ENCODE results near the gene DOCK3. TPM values are rescaled to one million over a fixed set of nuclear protein-coding genes. Genes with fewer than 3 reads are reported as not detected.

The DOCK3 gene
- total RNA-seq, 2 experiments from 2014 or later: 0.93 to 1.1 TPM

DNA sequence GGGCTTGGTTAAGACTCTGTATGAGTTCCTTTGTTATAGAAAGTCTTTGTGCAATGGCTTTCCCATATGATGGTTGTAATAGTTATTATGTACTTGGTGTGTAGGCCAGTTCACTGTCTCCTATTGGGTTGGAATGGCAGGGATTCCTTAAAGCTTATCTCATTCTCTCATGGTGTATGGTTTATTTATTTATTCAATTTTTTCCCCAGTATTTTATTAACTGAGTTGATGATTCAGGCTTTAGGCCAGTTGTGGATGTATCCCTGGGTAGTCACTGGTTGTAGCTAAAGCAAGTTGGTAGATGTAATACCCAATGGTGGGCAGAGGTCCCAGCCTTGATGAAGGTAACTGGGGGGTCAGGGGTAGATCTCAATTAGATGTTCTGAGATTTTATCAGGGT, 349.4 kb downstream of the DOCK3 start:
- Histone ChIP-seq H3K36me3 (ENCODE audit: insufficient read depth, low read length) (no peaks in the 10 kb centered on the region), H3K27me3 (ENCODE audit: control insufficient read depth in 1 of 2, insufficient read depth in 2 of 2, low read length in 2 of 2) (no peaks in the 10 kb centered on the region), H3K4me3 (ENCODE audit: low read length) (no peak overlapping the region), H3K9me3 (ENCODE audit: control insufficient read depth in 1 of 2, insufficient read depth in 1 of 2, low read length in 2 of 2) (no peaks in the 10 kb centered on the region), H3K4me1 (ENCODE audit: insufficient read depth, low read length) (peaks cover 25% of the 10 kb centered on the region), H3K27ac (ENCODE audit: low read depth in 1 of 2, low read length in 2 of 2) (peak overlapping the region; percentile 69)
- ChIA-PET POLR2A (interaction anchor here (0.7 to 2.9 kb wide), 4 partner anchors 10 to 361 kb away, joined by 5 to 15 read pairs (median 10); partner anchors contain the start of gene MANF), CTCF (interaction anchor here (1.3 kb wide), 1 partner anchor 21 kb away, joined by 3 read pairs; no protein-coding TSS in a partner anchor)
- H3K27ac Mint-ChIP-seq: peak overlapping the region; percentile 95
- peak in 1 of 14 experiments; percentile 5 for DNase-seq
- intact Hi-C loops (cut with DNase I, micrococcal nuclease): loop anchor here (5.0 to 10.0 kb wide), 3 partner anchors 49 to 409 kb away; partner anchors contain the start of genes CISH (in 1 of the 2) and MAPKAPK3 (in 1 of the 2)
- H3K4me3 Mint-ChIP-seq: no peak overlapping the region
- H3K9me3 Mint-ChIP-seq: peaks cover 11% of the 10 kb centered on the region
- peaks cover 65% of the 10 kb centered on the region for H3K4me1 Mint-ChIP-seq (ENCODE audit: low read depth)
- no peak for TF ChIP-seq CTCF (IDR thresholded peaks at IDR 0.05)
- ATAC-seq (ENCODE audit: poor library complexity): no peak
- H3K36me3 Mint-ChIP-seq (ENCODE audit: low read depth): peaks cover 23% of the 10 kb centered on the region
- no peaks in the 10 kb centered on the region for H3K27me3 Mint-ChIP-seq

- no peak for TF ChIP-seq CTCF (IDR thresholded peaks at IDR 0.05)
- ChIA-PET CTCF (interaction anchor here (1.3 kb wide), 1 partner anchor 20 kb away, joined by 3 read pairs; no protein-coding TSS in a partner anchor), POLR2A (interaction anchor here (0.6 to 2.9 kb wide), 18 partner anchors 9 to 475 kb away, joined by 3 to 15 read pairs (median 3); partner anchors contain the start of genes DCAF1, HEMK1, MANF and MAPKAPK3)
These were observed 350.3 kb downstream of the DOCK3 start for GRCh38 chr3:51024765-51025632.

GRCh38 chr3:51031666-51032065, 356.9 kb downstream of the DOCK3 start:
- H3K27ac Mint-ChIP-seq: no peak overlapping the region
- no peak overlapping the region for H3K4me3 ChIP-seq (ENCODE audit: low read length)
- ATAC-seq (ENCODE audit: poor library complexity) (no peak), DNase-seq (no peak)
- H3K27ac ChIP-seq (ENCODE audit: low read depth in 1 of 2, low read length in 2 of 2): no peak overlapping the region
- H3K36me3 Mint-ChIP-seq (ENCODE audit: low read depth): peaks cover 13% of the 10 kb centered on the region
- H3K4me1 ChIP-seq (ENCODE audit: insufficient read depth, low read length): peaks cover 8% of the 10 kb centered on the region
- H3K36me3 ChIP-seq (ENCODE audit: insufficient read depth, low read length): no peaks in the 10 kb centered on the region
- H3K4me1 Mint-ChIP-seq (ENCODE audit: low read depth): peaks cover 34% of the 10 kb centered on the region
- H3K27me3 Mint-ChIP-seq: no peaks in the 10 kb centered on the region
- ChIA-PET CTCF (interaction anchor here (0.6 kb wide), 1 partner anchor 37 kb away, joined by 3 read pairs; no protein-coding TSS in a partner anchor), POLR2A (no interaction called here)
- peaks cover 11% of the 10 kb centered on the region for H3K9me3 Mint-ChIP-seq
- no peak overlapping the region for H3K4me3 Mint-ChIP-seq
- H3K9me3 ChIP-seq (ENCODE audit: control insufficient read depth in 1 of 2, insufficient read depth in 1 of 2, low read length in 2 of 2): peaks cover 4 to 6% of the 10 kb centered on the region in 2 experiments
- TF ChIP-seq CTCF (IDR thresholded peaks at IDR 0.05): no peak
- intact Hi-C loops (cut with DNase I, micrococcal nuclease): no loop called here
- no peaks in the 10 kb centered on the region for H3K27me3 ChIP-seq (ENCODE audit: control insufficient read depth in 1 of 2, insufficient read depth in 2 of 2, low read length in 2 of 2)

More at GRCh38 chr3:51024765-51025632, 350.3 kb downstream of the DOCK3 start:
- no peaks in the 10 kb centered on the region for H3K27me3 Mint-ChIP-seq
- peak overlapping the region; percentile 95 for H3K27ac Mint-ChIP-seq
- peaks cover 33% of the 10 kb centered on the region for H3K4me1 ChIP-seq (ENCODE audit: insufficient read depth, low read length)
- peaks cover 0 to 4% of the 10 kb centered on the region in 2 experiments for H3K9me3 ChIP-seq (ENCODE audit: control insufficient read depth in 1 of 2, insufficient read depth in 1 of 2, low read length in 2 of 2)
- peak overlapping the region; percentile 69 for H3K27ac ChIP-seq (ENCODE audit: low read depth in 1 of 2, low read length in 2 of 2)
- H3K9me3 Mint-ChIP-seq: peaks cover 11% of the 10 kb centered on the region
- H3K4me3 ChIP-seq (ENCODE audit: low read length): peak overlapping the region; percentile 32
- H3K27me3 ChIP-seq (ENCODE audit: control insufficient read depth in 1 of 2, insufficient read depth in 2 of 2, low read length in 2 of 2): no peaks in the 10 kb centered on the region
- DNase-seq (peak; percentile 60 to 92 (median 76)), ATAC-seq (ENCODE audit: poor library complexity) (peak; percentile 96)
- H3K4me3 Mint-ChIP-seq: peak overlapping the region; percentile 74
- H3K4me1 Mint-ChIP-seq (ENCODE audit: low read depth): peaks cover 66% of the 10 kb centered on the region
- peaks cover 23% of the 10 kb centered on the region for H3K36me3 Mint-ChIP-seq (ENCODE audit: low read depth)
- H3K36me3 ChIP-seq (ENCODE audit: insufficient read depth, low read length): no peaks in the 10 kb centered on the region
- intact Hi-C loops (cut with DNase I, micrococcal nuclease): loop anchor here (5.0 to 10.0 kb wide), 4 partner anchors 50 to 410 kb away; partner anchors contain the start of genes CISH (in 1 of the 2) and MAPKAPK3 (in 1 of the 2)
